PC-9 (cell line): ENCODE measurements around the gene PLAC9. TPM values are rescaled to one million over a fixed set of nuclear protein-coding genes. Genes with fewer than 3 reads are reported as not detected.

ENCODE experiments used
- BruUV-seq: library from RNA; stranded (reverse); fragments of 400-500 nt; replicated peaks from 2 replicates; lab custom pipeline; 2021; lab: Mats Ljungman, UMichigan
- CTCF ChIA-PET: fragments of 300-600 bp; sonication (Branson Sonifier 250); formaldehyde crosslinking; loops from one replicate; lab custom pipeline; 2022; ENCODE audit warnings: antibody characterized with exemption; lab: Charles Lee
- POLR2A ChIA-PET: fragments of 300-600 bp; sonication (Branson Sonifier 250); formaldehyde crosslinking; loops from one replicate; lab custom pipeline; 2022; ENCODE audit warnings: antibody characterized with exemption; ENCODE audit not compliant: unreplicated experiment; lab: Charles Lee
- DNase-seq, 2 experiments: peaks; one replicate each; pipeline versions ENCODE4 v3.0.0 to v3.0.0-alpha.2; 2015 to 2022; ENCODE audit warnings: mixed read lengths in 1 of 2
- H2AFZ ChIP-seq: fragments of 200-600 bp; sonication (generic); 2 replicates; pipeline ENCODE4 v1.8.1; 2017; ENCODE audit warnings: antibody characterized with exemption
- H3F3A ChIP-seq: fragments of 200-600 bp; sonication (generic); 2 replicates; pipeline ENCODE4 v1.8.1; 2017; ENCODE audit warnings: antibody characterized with exemption, mild to moderate bottlenecking, low read depth; ENCODE audit not compliant: insufficient read depth
- H3K27ac ChIP-seq: fragments of 200-600 bp; sonication (generic); 2 replicates; pipeline ENCODE4 v1.6.1; 2016; ENCODE audit warnings: mixed run types
- H3K27me3 ChIP-seq: fragments of 200-600 bp; sonication (generic); 2 replicates; pipeline ENCODE4 v1.6.1; 2016; ENCODE audit warnings: low read depth, mixed run types; ENCODE audit not compliant: insufficient read depth
- H3K36me3 ChIP-seq: fragments of 200-600 bp; sonication (generic); 2 replicates; pipeline ENCODE4 v1.6.1; 2016; ENCODE audit warnings: low read depth, mixed run types
- H3K4me1 ChIP-seq: fragments of 200-600 bp; sonication (generic); replicated peaks from 2 replicates; pipeline ENCODE4 v1.6.1; 2016; ENCODE audit warnings: mixed run types; ENCODE audit not compliant: insufficient read depth
- H3K4me2 ChIP-seq: fragments of 200-600 bp; sonication (generic); 2 replicates; pipeline ENCODE4 v1.6.1; 2017; ENCODE audit warnings: mixed run types
- H3K4me3 ChIP-seq: fragments of 200-600 bp; sonication (generic); 2 replicates; pipeline ENCODE4 v1.6.1; 2016; ENCODE audit warnings: mixed run types
- H3K79me2 ChIP-seq: fragments of 200-600 bp; sonication (generic); 2 replicates; pipeline ENCODE4 v1.6.1; 2017; ENCODE audit warnings: low read depth, mixed run types
- H3K9me2 ChIP-seq: fragments of 200-600 bp; sonication (generic); 2 replicates; pipeline ENCODE4 v1.8.1; 2017; ENCODE audit warnings: mild to moderate bottlenecking; ENCODE audit not compliant: insufficient read depth
- H3K9me3 ChIP-seq: fragments of 200-600 bp; sonication (generic); 2 replicates; pipeline ENCODE4 v1.8.1; 2016; ENCODE audit warnings: low read depth; ENCODE audit not compliant: insufficient read depth
- H4K20me1 ChIP-seq: fragments of 200-600 bp; sonication (generic); 2 replicates; pipeline ENCODE4 v1.8.1; 2017; ENCODE audit not compliant: insufficient read depth
- EZH2 ChIP-seq: fragments of 200-600 bp; sonication (generic); IDR thresholded peaks from 2 replicates; pipeline ENCODE4 v1.8.0; 2017; ENCODE audit warnings: antibody characterized with exemption, low read depth
- intact Hi-C: fragments of 100-400 bp; cut with micrococcal nuclease; formaldehyde crosslinking; loops from one replicate; pipeline ENCODE4 v1.10.0; 2022; ENCODE audit not compliant: unreplicated experiment
- total RNA-seq: library from RNA; stranded (reverse); gene quantifications from 2 replicates; pipeline ENCODE4 v1.2.3, GENCODE V29; 2021
- TF ChIP-seq, protein P1 (sequence below): fragments of 200-600 bp; sonication (generic); conservative IDR thresholded peaks from 2 replicates; pipeline ENCODE4 v1.6.1; 2017; ENCODE audit warnings: mixed run types, antibody characterized with exemption, mild to moderate bottlenecking, moderate library complexity

PLAC9 gene
- total RNA-seq, 1 experiment from 2014 or later, result not detected

GRCh38 chr10:80160361-80161320 lies 28.1 kb downstream of the PLAC9 start:
- Histone ChIP-seq H3K27ac (no peak overlapping the region), H3K4me1 (peaks cover 70% of the 10 kb centered on the region), H3K4me2 (no peak overlapping the region), H3K79me2 (peaks cover 63% of the 10 kb centered on the region), H3K36me3 (peaks cover 55% of the 10 kb centered on the region), H3K9me2 (no peaks in the 10 kb centered on the region), H3K27me3 (no peaks in the 10 kb centered on the region), H2AFZ (no peak overlapping the region), H3F3A (peaks cover 53% of the 10 kb centered on the region), H3K4me3 (no peak overlapping the region), H3K9me3 (no peaks in the 10 kb centered on the region), H4K20me1 (peaks cover 7% of the 10 kb centered on the region)
- ChIA-PET CTCF (interaction anchor here (0.6 kb wide), 1 partner anchor 90 kb away, joined by 4 read pairs; no protein-coding TSS in a partner anchor), POLR2A (interaction anchor here (0.5 kb wide), 1 partner anchor 48 kb away, joined by 11 read pairs; no protein-coding TSS in a partner anchor)
- no peak for DNase-seq
- TF ChIP-seq, protein P1, sequence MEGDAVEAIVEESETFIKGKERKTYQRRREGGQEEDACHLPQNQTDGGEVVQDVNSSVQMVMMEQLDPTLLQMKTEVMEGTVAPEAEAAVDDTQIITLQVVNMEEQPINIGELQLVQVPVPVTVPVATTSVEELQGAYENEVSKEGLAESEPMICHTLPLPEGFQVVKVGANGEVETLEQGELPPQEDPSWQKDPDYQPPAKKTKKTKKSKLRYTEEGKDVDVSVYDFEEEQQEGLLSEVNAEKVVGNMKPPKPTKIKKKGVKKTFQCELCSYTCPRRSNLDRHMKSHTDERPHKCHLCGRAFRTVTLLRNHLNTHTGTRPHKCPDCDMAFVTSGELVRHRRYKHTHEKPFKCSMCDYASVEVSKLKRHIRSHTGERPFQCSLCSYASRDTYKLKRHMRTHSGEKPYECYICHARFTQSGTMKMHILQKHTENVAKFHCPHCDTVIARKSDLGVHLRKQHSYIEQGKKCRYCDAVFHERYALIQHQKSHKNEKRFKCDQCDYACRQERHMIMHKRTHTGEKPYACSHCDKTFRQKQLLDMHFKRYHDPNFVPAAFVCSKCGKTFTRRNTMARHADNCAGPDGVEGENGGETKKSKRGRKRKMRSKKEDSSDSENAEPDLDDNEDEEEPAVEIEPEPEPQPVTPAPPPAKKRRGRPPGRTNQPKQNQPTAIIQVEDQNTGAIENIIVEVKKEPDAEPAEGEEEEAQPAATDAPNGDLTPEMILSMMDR, result no peak
- no peak for TF ChIP-seq EZH2
- no TSS peak for BruUV-seq
- intact Hi-C loops, result no loop called here

DNA sequence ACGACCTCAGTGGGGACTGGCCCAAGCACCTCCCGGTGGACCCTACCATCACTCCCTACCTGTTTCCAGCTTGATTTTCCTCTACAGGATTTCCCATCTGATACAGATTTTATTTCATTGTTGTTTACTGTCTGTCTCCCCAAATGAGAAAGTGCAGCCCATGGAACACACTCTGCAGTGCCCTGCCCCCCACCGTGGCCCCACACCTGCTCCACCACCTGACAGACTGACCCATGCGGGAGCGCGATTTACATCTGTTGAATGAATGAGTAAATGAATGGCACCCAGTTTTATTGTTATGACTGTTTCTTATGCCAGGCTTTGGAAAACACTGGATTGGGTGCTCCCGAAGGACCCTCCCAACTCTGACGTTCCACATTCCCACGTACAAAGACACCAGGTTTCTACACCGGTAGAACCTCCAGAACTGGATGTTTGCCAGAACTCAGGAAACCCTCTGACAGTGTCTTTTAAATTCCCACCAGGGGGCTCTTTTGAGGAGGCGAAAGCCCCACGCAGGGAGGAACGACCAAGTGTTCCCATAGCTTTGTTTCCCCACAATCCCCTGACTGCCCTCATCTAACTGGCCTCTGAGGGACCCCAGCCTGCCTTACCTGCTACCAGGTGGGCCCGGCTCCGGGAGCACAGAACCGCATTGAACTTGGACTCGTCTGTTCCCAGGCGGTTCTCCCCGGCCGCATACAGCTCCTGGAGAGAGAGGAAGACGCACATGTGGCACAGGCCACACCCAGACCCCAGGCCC lies 29.0 kb downstream of the PLAC9 start:
- ChIA-PET POLR2A (no interaction called here), CTCF (interaction anchor here (0.6 kb wide), 1 partner anchor 91 kb away, joined by 4 read pairs; no protein-coding TSS in a partner anchor)
- no peak overlapping the region for H3K4me3 ChIP-seq
- H3K4me1 ChIP-seq, result peaks cover 78% of the 10 kb centered on the region
- intact Hi-C loops, result no loop called here
- H2AFZ ChIP-seq, result no peak overlapping the region
- no peak for DNase-seq
- no peak overlapping the region for H3K4me2 ChIP-seq
- BruUV-seq, result no TSS peak
- H3K9me3 ChIP-seq, result no peaks in the 10 kb centered on the region
- no peak overlapping the region for H3K27ac ChIP-seq
- peaks cover 68% of the 10 kb centered on the region for H3K79me2 ChIP-seq
- peaks cover 54% of the 10 kb centered on the region for H3F3A ChIP-seq
- no peaks in the 10 kb centered on the region for H3K9me2 ChIP-seq
- TF ChIP-seq, protein P1, result no peak; the same call in 1 of the 2 replicates
- no peak for TF ChIP-seq EZH2
- H3K27me3 ChIP-seq, result no peaks in the 10 kb centered on the region
- peaks cover 48% of the 10 kb centered on the region for H3K36me3 ChIP-seq
- peaks cover 7% of the 10 kb centered on the region for H4K20me1 ChIP-seq

DNA sequence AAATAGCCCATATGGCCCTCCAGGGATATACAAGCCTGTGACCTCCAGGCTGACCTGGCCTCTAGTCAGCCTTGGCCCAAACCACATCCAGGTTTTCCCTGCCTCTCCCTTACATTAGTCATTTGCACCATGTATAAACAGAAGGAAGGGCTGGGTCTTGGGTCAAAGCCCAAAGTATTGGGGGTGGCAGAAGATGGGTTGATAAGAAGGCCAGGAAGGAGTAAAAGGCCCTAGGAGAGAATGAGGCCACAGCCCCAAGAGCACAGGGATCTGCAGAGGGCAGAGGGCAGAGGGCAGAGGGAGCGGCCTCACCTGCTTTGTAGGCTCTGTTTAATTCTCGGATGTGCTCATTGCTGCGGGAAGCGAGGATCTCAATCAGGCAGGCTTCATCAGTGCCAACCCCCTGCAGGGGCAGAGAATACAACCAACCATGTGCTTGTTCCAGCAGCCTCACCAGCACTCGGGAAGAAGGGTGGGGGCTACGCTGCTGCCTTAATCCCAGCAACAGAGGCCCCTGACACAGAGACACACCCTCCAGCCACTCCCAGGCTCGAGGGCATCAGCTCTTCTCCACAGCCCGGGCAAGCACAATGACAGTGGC lies 31.3 kb downstream of the PLAC9 start:
- POLR2A ChIA-PET, result interaction anchor here (0.6 to 1.2 kb wide), 2 partner anchors 35 to 40 kb away, joined by 3 to 10 read pairs; no protein-coding TSS in a partner anchor
- no peak overlapping the region for H3K4me3 ChIP-seq

More for the DNA sequence above, 31.3 kb downstream of the PLAC9 start:
- Histone ChIP-seq H3K9me2 (no peaks in the 10 kb centered on the region), H3K36me3 (peaks cover 36% of the 10 kb centered on the region), H3K27ac (peak overlapping the region; percentile 62), H3K4me2 (peak overlapping the region; percentile 49), H2AFZ (no peak overlapping the region), H3K4me1 (peaks cover 72% of the 10 kb centered on the region), H3K79me2 (peaks cover 65% of the 10 kb centered on the region), H3K27me3 (no peaks in the 10 kb centered on the region), H3F3A (peaks cover 46% of the 10 kb centered on the region), H4K20me1 (peaks cover 7% of the 10 kb centered on the region), H3K9me3 (no peaks in the 10 kb centered on the region)
- no TSS peak for BruUV-seq
- DNase-seq, result peak; percentile 79 to 96
- CTCF ChIA-PET, result no interaction called here
- intact Hi-C loops, result loop anchor here (1.0 kb wide), 2 partner anchors 27 to 40 kb away; no protein-coding TSS in a partner anchor
- no peak for TF ChIP-seq EZH2
- TF ChIP-seq, protein P1, result no peak
